NCI-H2196 treated with DMSO at 0.1 percent for 48 hours (cell line): Measurements from ENCODE around the gene KCNJ4.
"Not testable (repeated sequence)": the region's sequence is repeated elsewhere in the genome, so short reads cannot be mapped to it uniquely, and the experiment has no call there.

ENCODE experiments used
- DNase-seq: peaks from one replicate; lab custom pipeline; 2025; ENCODE audit not compliant: unreplicated experiment; lab: John Stamatoyannopoulos, UW

KCNJ4 gene

DNA sequence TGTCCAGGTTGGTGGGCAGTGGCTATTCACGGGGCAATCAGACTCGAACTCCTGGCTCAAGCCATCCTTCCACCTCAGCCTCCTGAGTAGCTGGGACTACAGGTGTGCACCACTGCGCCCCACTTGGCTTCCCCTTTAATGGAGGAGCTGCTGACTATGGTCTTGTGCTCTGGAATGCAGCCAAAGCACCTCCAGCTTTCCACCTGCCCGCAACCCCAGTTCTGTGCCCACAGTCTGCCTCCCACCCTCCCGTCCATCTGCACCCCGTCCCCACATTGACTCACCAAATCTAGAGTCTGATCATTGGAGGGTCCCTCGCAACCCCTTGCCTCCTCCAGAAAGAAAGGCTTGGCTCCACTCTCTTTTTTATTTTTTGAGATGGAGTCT is 41.0 kb downstream of the KCNJ4 start:
- DNase-seq = no peak

DNA sequence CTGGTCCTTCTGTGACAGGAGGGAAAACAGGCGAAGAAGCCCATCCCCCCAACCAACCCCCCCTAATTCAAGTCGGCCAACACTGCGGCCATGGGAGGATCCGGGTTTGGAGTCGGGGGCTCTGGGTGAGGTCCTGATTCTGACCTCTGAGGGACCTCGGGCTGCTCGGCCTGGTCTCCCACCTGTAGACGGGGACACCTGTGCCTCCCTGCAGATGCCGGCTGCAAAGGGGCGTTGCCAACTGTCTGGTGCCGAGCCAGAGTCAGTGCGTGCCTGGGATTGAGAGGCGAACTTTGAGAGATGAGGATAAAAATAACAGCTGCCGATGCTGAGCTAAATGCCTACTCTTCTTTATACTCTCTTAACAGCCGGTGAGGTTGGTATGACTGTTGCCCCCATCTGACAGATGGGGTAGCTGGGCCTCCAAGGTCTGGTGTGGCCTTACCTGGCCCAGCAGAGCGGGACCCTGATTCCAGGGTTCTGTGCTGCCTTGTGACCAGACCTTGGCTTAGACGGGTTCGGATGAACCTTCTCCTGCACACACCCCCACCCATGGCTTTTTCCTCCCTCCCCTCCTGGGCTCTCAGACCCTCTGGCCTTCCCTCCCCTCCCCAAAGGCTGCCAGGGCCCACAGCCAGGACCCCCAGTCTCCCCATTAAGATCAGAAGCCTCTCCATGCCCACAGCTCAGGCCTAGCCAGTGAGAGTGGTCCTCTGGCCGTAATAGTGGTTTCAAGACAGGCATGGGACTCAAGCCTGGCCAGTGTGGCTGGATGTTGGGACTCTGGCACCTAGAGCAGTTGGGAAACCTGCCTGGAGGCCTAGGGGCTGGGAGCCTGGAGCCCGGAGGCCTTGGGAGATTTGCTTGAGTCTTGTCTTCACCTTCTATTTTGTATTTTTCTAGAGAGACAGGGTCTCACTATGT is 41.7 kb downstream of the KCNJ4 start:
- no peak for DNase-seq

- no peak for DNase-seq
These were observed 42.4 kb downstream of the KCNJ4 start for GRCh38 chr22:38412435-38413084.

- DNase-seq = no peak
These were observed 44.0 kb downstream of the KCNJ4 start for GRCh38 chr22:38411016-38411415.

GRCh38 chr22:38409916-38410315 is 45.1 kb downstream of the KCNJ4 start:
- DNase-seq = not testable (repeated sequence)

DNA sequence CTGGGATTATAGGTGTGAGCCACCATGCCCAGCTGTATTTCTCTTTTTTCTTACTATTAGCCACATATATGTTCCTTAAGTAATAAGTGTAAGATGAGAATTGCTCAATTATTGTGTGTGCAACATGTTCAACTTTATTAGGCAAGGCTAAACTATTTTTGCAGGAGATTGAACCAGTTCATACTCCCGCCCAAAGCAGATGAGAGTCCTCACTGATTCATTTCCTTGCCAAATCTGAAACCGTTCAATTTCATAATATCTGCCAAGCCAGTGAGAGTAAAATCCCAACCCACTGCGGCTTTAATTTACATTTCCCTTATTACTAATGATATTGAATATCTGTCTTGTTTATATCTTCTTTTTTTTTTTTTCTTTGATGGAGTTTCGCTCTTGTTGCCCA is 48.4 kb downstream of the KCNJ4 start:
- no peak for DNase-seq

DNA sequence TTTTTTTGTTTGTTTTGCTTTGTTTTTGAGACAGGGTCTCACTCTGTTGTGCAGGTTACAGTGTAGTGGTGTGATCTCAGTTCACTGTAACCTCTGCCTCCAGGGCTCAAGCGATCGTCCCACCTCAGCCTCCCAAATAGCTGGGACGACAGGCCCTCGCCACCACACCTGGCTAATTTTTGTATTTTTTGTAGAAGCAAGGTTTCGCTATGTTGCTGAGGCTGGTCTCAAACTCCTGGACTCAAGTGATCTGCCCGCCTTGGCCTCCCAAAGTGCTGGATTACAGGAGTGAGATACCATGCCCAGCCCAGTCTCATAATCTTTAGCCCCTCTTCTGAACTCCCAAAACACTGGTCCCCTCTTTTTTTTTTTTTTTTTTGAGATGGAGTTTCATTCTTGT is 50.6 kb downstream of the KCNJ4 start:
- no peak for DNase-seq

DNA sequence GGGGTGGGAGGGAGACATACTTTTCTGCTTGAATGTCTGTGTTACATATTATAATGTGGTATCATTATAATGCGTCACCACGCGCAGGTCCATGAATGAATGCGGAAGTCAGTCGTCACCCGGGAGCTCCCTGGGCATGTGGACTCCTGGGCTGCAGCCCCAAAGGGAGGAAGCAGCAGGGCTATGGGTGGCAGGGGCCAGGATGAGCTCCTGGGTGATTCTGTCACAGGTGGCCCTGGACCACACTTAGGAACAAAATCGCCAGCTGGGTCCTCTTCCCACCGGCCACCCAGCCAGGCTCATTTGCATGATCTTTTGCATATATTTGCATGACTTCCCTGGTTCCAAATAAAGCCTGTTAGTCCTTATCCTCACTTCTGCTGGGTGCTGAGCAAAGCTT is 51.2 kb downstream of the KCNJ4 start:
- DNase-seq = no peak

GRCh38 chr22:38402204-38402603 is 52.8 kb downstream of the KCNJ4 start:
- no peak for DNase-seq

DNA sequence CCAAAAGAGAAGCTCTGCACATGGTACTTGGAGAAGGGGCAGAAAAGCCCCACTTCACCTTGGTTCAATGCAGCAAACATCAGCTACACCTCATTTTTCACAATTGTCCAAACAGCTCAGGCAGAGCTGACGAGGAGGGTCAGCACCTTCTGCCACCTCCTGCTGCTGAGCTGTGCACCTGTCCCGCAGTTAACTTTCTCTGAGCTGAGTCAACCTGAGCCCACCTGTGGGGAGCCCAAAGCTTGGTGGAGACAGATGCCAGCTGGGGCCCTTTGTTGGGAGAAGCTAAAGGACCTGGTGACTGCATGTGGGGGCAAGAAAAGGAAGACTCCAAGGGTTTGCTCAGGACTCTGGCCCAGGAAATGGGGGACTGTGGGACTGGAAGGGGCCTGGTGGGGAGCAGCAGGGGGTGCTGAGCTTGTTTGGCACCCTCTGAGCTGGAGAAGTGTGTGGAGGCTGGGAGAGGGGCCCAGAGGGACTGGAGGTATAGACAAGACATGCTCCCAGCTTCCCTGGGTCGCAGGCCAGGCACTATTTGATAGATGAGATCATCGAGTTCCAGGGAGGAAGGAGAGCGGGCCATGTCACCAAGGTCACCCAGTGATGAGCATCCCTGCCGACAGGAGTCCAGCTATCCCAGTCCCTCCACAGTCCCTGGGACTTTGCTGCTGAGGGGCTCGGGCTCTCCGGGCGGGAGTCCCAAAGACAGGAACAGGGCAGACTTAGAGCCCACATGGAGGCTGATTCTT is 53.5 kb downstream of the KCNJ4 start:
- DNase-seq = no peak

- DNase-seq = not testable (repeated sequence)
These were observed 54.7 kb downstream of the KCNJ4 start for GRCh38 chr22:38400256-38400655.

- DNase-seq = no peak
These were observed 56.2 kb downstream of the KCNJ4 start for GRCh38 chr22:38398609-38399461.

DNA sequence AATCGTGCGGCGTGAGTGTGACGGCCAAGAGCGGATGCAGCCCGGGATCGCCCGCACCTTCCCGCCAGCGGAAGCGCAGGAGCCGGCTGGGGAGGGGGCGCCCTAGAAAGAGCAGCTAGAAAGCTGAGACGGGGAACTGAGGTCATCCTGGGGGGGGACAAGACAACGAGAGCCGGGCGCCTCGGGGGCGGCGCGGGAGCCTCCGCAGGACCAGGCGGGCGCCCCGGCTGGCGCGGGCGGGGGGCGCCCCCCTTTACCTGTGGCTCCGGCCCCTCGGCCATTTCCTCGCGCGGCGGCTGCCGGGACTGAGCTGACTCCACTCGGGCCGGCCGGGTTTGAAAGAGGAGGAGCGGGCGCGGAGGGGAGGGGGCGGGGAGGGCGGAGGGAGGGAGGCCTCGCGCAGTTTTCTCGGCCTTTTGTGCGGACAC is 56.8 kb downstream of the KCNJ4 start:
- DNase-seq = not testable (repeated sequence)

GRCh38 chr22:38397189-38398085 is 57.6 kb downstream of the KCNJ4 start:
- DNase-seq = no peak

- not testable (repeated sequence) for DNase-seq
These were observed 58.4 kb downstream of the KCNJ4 start for GRCh38 chr22:38396440-38397069.

DNA sequence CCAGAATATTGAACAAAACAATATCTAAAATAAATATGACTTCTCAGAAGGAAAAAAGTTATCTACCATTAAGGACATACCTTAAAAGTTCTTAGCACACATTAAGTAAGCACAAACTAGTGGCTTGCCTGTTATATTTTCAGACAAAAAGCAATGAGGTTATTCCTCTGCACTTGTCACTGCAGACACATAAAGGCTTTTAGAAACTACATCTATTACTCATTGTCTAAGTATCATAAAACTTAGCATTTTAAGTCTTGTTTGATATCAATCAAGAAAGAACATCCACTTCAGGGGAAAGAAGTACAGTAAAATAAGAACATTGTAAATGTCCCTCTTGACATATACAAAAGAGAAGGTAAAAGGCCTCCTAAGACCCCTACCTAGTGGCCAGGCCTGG is 59.1 kb downstream of the KCNJ4 start:
- not testable (repeated sequence) for DNase-seq

GRCh38 chr22:38394929-38395624 is 59.9 kb downstream of the KCNJ4 start:
- not testable (repeated sequence) for DNase-seq

GRCh38 chr22:38389428-38389818 is 65.6 kb downstream of the KCNJ4 start:
- not testable (repeated sequence) for DNase-seq
